Cardiac septum (tissue), 1 donor: ENCODE measurements around the gene IL34. TPM values are rescaled to one million over a fixed set of nuclear protein-coding genes. Genes with fewer than 3 reads are reported as not detected.

Experiments used
- DNase-seq: peaks from one replicate; pipeline ENCODE4 v3.0.0-alpha.2; 2020; ENCODE audit warnings: low spot score
- intact Hi-C: fragments of 100-400 bp; cut with DNase I; formaldehyde crosslinking; loops from one replicate; pipeline ENCODE4 v1.14.0; 2022
- total RNA-seq: library from RNA; stranded (reverse); fragmentation: NEBNext Ultra II Directional; extraction: Animal tissue kit (Norgen Biotek cat#: 25700); gene quantifications from one replicate; pipeline ENCODE4 v1.2.1, GENCODE V29; 2021
- donor health status: DM: no; HTN: no; CAD: no.

IL34 gene
- total RNA-seq, 1 donor from 2014 or later: 1.2 TPM

GRCh38 chr16:70684146-70685060, 38.0 kb downstream of the IL34 start:
- no peak for DNase-seq
- intact Hi-C loops: no loop called here

GRCh38 chr16:70685061-70685937, 38.9 kb downstream of the IL34 start:
- intact Hi-C loops: no loop called here
- no peak for DNase-seq

GRCh38 chr16:70685938-70686375, 39.6 kb downstream of the IL34 start, which contains the start of gene MTSS2:
TSS of gene MTSS2 (minus strand) at chr16:70686053. CDS start at chr16:70685791, 262 bp downstream.
- peak; percentile 87 for DNase-seq
- intact Hi-C loops: no loop called here

GRCh38 chr16:70686376-70687101, 40.2 kb downstream of the IL34 start:
- intact Hi-C loops: no loop called here
- no peak for DNase-seq

- no peak for DNase-seq
- intact Hi-C loops: no loop called here
Observed at GRCh38 chr16:70687102-70687511, 40.7 kb downstream of the IL34 start.

- intact Hi-C loops: loop anchor here (2.0 kb wide), 1 partner anchor 39 kb away; no protein-coding TSS in a partner anchor
Observed at GRCh38 chr16:70687671-70688245, 41.4 kb downstream of the IL34 start.

GRCh38 chr16:70688246-70688742, 41.9 kb downstream of the IL34 start:
- DNase-seq: no peak
- intact Hi-C loops: loop anchor here (2.0 kb wide), 1 partner anchor 39 kb away; no protein-coding TSS in a partner anchor

More at GRCh38 chr16:70687671-70688245, 41.4 kb downstream of the IL34 start:
- DNase-seq: no peak

- intact Hi-C loops: loop anchor here (2.0 kb wide), 1 partner anchor 37 kb away; no protein-coding TSS in a partner anchor
- DNase-seq: no peak
Observed at GRCh38 chr16:70689035-70689969, 42.9 kb downstream of the IL34 start.

GRCh38 chr16:70689970-70690891, 43.9 kb downstream of the IL34 start:
- no peak for DNase-seq

GRCh38 chr16:70691223-70692129, 45.1 kb downstream of the IL34 start:
- intact Hi-C loops: no loop called here
- no peak for DNase-seq

More at GRCh38 chr16:70689970-70690891, 43.9 kb downstream of the IL34 start:
- intact Hi-C loops: loop anchor here (2.0 kb wide), 1 partner anchor 37 kb away; no protein-coding TSS in a partner anchor

GRCh38 chr16:70692130-70692872, 45.9 kb downstream of the IL34 start:
- no peak for DNase-seq
- intact Hi-C loops: no loop called here

GRCh38 chr16:70692873-70693671, 46.7 kb downstream of the IL34 start:
- peak; percentile 88 for DNase-seq
- intact Hi-C loops: no loop called here

GRCh38 chr16:70694088-70694867, 47.9 kb downstream of the IL34 start:
- no peak for DNase-seq
- intact Hi-C loops: no loop called here
